Activated T-helper 1 cell treated with anti-CD3 and anti-CD28 coated beads, Interleukin-12 subunit alpha, Interleukin-12 subunit beta, Interleukin-2, Interleukin-4 antibody, amounts not matched to agents 30 ng/mL and 10 ng/mL and 1 ng/mL, durations not matched to agents 14 hours and 24 hours and 36 hours (primary cell): ENCODE results near the gene HEMK1. TPM values are rescaled to one million over a fixed set of nuclear protein-coding genes. Genes with fewer than 3 reads are reported as not detected.
A peak's percentile ranks its signal among the peaks of the same experiment; 100 is the strongest.

Source experiments
- DNase-seq: peaks from one replicate; pipeline ENCODE4 v3.0.0; 2021; ENCODE audit warnings: low spot score
- H3K27ac Mint-ChIP-seq: one replicate; pipeline ENCODE4 v1.8.0; 2021; ENCODE audit warnings: mild to moderate bottlenecking, mixed read lengths
- H3K27me3 Mint-ChIP-seq: one replicate; pipeline ENCODE4 v1.8.0; 2022; ENCODE audit warnings: mild to moderate bottlenecking, moderate library complexity, mixed read lengths; ENCODE audit not compliant: insufficient read depth
- H3K36me3 Mint-ChIP-seq: one replicate; pipeline ENCODE4 v1.8.0; 2021; ENCODE audit warnings: low read depth, mixed read lengths
- H3K4me1 Mint-ChIP-seq: one replicate; pipeline ENCODE4 v1.8.0; 2021; ENCODE audit warnings: low read depth, mixed read lengths
- H3K4me3 Mint-ChIP-seq: one replicate; pipeline ENCODE4 v1.8.0; 2021; ENCODE audit warnings: mild to moderate bottlenecking, moderate library complexity, mixed read lengths
- H3K9me3 Mint-ChIP-seq: one replicate; pipeline ENCODE4 v1.8.0; 2021; ENCODE audit warnings: mixed read lengths
- intact Hi-C: fragments of 100-400 bp; cut with micrococcal nuclease; formaldehyde crosslinking; loops from one replicate; pipeline ENCODE4 v1.15.1; 2024
- total RNA-seq: library from RNA; stranded (reverse); gene quantifications from 2 replicates; pipeline ENCODE4 v1.2.3, GENCODE V29; 2022

The HEMK1 gene
- total RNA-seq, 1 donor from 2014 or later: 58.0 TPM

DNA sequence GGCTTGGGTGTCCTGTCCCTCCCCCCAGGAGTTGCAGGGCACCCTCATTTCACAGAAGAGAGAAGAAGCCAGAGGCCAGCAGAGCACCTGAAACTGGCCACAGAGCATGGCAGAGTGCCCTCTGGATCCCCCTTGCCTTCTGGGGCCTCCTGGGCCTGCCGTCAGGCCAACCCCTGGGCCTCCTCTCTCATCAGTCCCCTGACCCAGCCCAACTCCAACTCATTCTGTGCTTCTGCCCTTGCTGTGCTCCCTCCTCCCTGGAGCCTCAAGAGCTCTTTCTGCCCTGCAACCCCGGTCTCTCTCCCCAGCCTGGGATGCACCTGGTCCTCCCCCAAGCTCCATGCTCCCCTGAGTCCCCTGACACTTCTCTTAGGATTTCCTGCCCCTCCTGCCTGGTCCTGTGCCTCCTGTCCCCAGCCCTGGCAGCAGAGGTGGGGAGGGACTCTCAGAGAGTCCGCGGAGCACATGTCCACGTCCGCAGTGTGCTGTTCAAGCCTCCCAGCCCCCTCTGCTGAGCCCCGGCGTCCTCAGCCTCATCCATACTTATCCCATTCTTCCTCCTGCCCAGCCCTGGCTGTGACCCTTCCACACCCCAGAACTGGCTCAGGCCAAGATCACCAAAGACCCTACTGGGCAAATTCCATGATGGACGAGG lies 35.4 kb upstream of the HEMK1 start:
- Mint-ChIP-seq H3K27me3 (peaks cover 54% of the 10 kb centered on the region), H3K9me3 (no peaks in the 10 kb centered on the region), H3K36me3 (no peaks in the 10 kb centered on the region), H3K4me3 (no peak overlapping the region), H3K27ac (no peak overlapping the region), H3K4me1 (no peaks in the 10 kb centered on the region)
- intact Hi-C loops: no loop called here
- DNase-seq: no peak

DNA sequence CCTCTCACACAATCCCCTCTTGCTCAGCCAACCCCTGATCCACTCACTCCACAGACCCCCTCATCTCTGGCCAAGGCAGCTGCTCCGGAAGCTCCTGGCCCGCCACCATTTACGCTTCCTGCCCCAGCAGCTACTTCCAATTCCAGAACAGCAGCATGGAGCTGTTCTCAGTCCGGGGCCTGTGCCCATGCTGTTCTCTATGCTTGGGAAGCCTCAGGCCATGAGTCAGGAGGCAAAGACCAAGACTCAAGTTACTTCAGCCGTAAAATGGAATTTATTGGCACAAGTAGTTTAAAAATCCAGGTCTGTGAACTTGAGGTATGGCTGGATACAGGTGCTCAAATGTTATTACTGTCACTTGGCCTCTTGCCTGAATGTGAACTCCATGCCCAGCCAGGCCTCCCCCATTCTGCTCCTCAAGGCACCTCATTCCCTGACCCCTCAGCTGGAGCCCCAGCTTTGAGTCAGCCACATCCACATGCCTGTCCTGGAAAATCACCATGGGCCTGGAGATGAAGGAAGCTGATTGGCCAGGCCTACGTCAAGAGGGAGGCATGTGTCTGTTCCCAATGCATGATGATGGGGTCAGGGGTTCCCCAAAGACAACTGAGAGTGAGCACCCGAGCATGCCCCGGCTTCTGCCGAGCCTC lies 34.5 kb upstream of the HEMK1 start:
- Mint-ChIP-seq H3K27ac (no peak overlapping the region), H3K4me3 (no peak overlapping the region), H3K9me3 (no peaks in the 10 kb centered on the region), H3K4me1 (no peaks in the 10 kb centered on the region), H3K36me3 (no peaks in the 10 kb centered on the region), H3K27me3 (peaks cover 52% of the 10 kb centered on the region)
- no peak for DNase-seq
- intact Hi-C loops: no loop called here

DNA sequence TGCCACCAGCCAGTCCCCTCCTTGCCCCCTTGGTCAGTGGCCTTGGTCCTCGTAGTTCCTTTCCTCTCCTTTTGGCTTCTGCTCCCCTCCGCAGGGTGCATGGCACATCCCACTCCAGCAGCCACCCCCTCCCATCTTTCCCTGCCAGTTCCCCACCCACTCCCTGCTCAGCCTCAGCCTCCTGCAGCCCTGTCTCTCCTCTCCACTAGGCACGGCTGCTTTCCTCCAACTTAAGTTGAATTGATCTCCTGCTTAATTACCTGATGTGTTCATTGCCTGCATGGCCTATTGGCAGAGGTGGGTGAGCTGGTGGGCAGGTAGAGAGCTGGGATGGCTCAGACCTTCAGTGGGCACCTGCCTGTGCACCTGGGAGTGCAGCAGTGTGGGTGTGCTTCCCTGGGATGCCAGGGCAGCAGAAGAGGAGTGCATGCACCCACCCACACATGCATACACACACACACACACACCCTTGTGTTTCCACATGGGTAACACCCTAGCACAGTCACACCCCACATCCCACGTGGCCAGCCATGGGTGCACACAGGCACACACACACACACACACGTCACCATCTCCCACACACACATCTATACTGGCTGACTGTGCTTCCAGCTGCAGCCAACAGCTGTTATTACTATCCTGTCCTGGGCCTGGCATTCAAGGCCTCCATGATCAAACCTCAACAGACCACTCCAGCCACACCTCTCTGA lies 32.7 kb upstream of the HEMK1 start:
- intact Hi-C loops: no loop called here
- no peaks in the 10 kb centered on the region for H3K36me3 Mint-ChIP-seq
- H3K4me3 Mint-ChIP-seq: no peak overlapping the region
- DNase-seq: no peak
- H3K9me3 Mint-ChIP-seq: no peaks in the 10 kb centered on the region
- H3K4me1 Mint-ChIP-seq: no peaks in the 10 kb centered on the region
- peaks cover 40% of the 10 kb centered on the region for H3K27me3 Mint-ChIP-seq
- H3K27ac Mint-ChIP-seq: no peak overlapping the region

DNA sequence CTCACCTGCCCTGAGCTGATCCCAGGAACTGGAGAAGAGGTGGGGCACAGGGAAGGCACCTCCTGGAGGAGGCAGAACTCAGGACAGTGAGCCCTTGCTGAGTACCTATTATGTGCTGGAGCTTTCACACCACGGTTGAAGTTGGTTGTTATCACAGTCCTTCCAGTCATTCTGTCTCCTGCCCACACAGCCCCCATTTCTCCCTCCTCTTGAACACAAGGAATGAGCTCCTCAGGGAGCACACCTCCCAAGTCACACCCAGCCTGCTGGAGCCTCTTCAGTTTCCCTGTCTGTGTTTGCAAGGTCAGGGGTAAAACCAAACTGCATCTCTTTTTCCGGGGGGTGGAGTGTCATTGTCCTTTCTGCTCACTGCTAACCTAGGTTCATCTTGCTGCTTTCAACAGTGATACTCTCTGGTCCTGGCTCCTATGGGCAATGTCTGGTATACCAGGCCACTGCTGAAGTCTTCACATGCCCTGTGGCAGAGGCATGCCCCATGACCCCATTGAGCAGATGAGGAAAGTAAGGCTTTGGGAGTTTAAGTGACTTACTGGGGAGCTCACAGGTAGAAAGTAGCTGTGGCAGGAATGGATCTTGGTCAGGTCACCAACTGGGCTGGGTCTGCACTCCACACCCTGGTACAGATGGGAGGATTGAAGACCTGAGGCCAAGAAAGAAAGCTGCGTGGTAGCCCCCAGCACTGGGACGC lies 31.7 kb upstream of the HEMK1 start:
- H3K27me3 Mint-ChIP-seq: peaks cover 32% of the 10 kb centered on the region

DNA sequence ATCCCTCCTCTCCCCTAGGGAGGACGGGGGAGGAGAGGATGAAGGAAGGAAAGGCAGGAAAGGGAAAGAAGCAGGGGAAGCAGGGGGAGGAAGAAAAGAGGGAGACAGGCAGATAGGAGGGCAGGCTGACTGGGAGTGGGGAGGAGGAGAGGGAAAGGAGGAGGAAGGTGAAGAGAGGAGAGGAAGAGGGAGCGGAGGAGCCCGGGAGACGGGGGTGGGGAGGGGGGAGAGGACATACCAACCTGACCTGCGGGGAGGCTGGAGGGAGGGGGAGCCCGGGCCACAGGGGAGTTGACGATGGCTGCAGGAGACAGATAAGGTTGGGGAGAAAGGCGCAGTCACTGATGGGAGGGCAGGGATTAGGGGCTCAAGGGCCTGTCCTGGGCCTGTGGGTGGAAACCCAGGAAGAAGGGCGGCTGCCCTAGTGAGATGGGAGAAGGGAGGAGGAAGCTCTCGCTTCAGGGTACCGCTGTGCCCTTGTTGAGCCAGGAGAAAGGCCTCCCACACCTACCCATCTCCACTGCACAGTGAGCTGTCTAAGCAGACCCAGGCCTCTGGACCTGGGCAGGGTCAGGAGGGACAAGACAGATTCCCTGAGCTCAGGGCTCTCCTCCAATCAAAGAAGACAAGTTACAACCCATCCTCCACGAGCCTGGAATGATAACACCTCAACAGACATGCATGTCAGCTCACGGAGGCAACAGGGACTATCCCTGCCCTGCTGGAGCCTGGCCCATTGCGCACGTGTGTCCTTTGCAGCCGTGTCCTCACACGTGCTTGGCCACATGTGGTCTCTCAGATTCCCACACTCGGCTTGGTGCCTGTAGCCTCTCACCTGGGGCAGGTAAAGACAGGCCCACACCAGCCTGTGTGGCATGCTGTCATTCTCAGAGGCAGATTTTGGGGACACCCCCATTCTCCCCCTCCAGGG lies 29.7 kb upstream of the HEMK1 start:
- Mint-ChIP-seq H3K36me3 (no peaks in the 10 kb centered on the region), H3K4me3 (no peak overlapping the region), H3K27ac (no peak overlapping the region), H3K9me3 (no peaks in the 10 kb centered on the region), H3K4me1 (no peaks in the 10 kb centered on the region), H3K27me3 (peaks cover 20% of the 10 kb centered on the region)
- intact Hi-C loops: loop anchor here (5.0 kb wide), 1 partner anchor 172 kb away; no protein-coding TSS in a partner anchor
- DNase-seq: no peak

More for the DNA sequence above, 31.7 kb upstream of the HEMK1 start:
- H3K27ac Mint-ChIP-seq: no peak overlapping the region
- no peaks in the 10 kb centered on the region for H3K9me3 Mint-ChIP-seq
- intact Hi-C loops: no loop called here
- H3K4me1 Mint-ChIP-seq: no peaks in the 10 kb centered on the region
- no peaks in the 10 kb centered on the region for H3K36me3 Mint-ChIP-seq
- DNase-seq: no peak
- no peak overlapping the region for H3K4me3 Mint-ChIP-seq

DNA sequence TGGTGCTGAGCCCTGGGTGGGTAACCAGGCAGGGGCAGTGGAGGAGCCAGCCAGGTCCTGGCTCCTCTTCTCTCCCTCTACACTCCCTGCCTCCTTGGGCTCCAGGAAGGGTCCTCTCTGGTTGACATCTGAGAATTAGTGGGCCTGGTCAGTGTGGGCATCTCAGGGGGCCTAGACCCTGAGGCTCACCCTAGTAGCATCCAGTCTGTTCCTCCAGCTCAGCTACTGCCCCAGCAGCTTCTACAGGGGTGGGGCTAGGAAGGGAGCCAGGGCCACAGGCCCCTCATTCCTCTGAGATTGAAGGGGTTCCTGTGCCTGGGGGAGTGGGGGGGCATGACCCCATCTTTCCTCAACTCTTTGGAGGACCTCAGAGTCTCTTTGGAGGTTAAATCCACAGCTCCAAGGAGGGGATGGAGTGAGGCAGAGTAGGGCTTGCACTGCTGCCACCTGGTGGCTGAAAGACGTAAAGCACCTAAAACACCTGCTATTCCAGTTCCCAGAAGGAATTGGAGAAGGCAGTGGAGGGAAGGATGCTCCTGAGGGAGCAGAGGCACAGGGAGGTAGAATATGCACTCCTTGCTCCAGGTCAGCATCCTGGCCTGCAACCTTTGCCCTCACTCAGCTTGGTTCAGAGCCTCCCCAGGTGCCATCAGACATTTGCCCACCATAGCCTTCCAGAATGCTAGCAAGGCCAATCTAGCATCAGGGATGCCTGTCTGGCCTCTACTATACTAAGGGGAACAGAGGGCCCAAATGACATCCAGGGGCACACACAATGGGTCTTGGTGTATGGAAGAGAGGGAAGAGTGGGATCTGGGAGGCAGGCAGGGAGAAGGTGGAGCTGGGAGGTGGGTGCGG lies 26.9 kb upstream of the HEMK1 start:
- Mint-ChIP-seq H3K27ac (no peak overlapping the region), H3K9me3 (no peaks in the 10 kb centered on the region), H3K27me3 (peaks cover 19% of the 10 kb centered on the region), H3K4me3 (no peak overlapping the region), H3K4me1 (no peaks in the 10 kb centered on the region), H3K36me3 (no peaks in the 10 kb centered on the region)
- intact Hi-C loops: loop anchor here (1.0 to 5.0 kb wide), 6 partner anchors 16 to 195 kb away; no protein-coding TSS in a partner anchor
- peak; percentile 28 for DNase-seq

DNA sequence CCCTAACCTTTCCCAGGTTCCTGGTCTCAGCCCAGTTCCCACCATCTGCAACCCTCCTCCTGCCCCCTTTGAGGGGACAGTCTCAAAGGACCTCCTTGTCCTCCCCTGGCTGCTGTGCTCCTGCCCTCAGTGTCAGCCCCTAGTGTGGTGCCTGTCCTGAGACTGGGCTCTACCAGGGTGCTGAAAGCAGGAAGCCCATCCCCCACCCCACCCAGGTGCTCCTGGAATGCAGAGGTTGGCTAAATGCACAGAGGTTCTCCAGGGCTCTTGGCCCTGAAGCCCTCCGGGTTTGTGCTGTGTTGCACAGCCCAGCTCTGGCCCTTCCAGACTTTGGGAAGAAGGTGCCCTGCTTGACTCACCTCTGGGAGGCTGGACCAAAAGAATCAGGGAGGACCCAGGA lies 23.5 kb upstream of the HEMK1 start:
- Mint-ChIP-seq H3K4me3 (no peak overlapping the region), H3K27me3 (peaks cover 6% of the 10 kb centered on the region)
- intact Hi-C loops: no loop called here

DNA sequence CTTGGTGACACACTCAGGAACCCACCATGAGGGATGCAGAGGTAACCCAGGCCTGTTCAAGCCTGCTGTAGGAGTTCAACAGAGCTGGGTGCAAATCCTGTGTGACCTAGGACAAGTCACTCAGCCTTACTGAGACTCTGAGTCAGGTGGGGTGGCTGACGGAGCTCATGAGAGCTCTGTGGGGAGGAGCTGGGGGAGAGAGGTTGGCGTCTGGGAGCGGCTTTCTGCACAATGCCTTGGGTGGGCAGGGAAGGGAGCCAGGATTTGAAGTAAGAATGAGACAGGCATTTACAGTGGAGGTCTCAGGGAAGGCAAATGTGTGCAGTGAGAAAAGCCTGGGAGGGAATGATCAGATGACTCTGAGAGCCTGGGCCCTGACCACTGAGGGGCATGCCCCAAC lies 20.1 kb upstream of the HEMK1 start:
- H3K9me3 Mint-ChIP-seq: no peaks in the 10 kb centered on the region
- H3K27me3 Mint-ChIP-seq: peaks cover 6% of the 10 kb centered on the region
- intact Hi-C loops: no loop called here
- no peaks in the 10 kb centered on the region for H3K36me3 Mint-ChIP-seq
- H3K4me1 Mint-ChIP-seq: no peaks in the 10 kb centered on the region
- DNase-seq: no peak
- no peak overlapping the region for H3K4me3 Mint-ChIP-seq
- H3K27ac Mint-ChIP-seq: no peak overlapping the region

More for the DNA sequence above, 23.5 kb upstream of the HEMK1 start:
- no peaks in the 10 kb centered on the region for H3K9me3 Mint-ChIP-seq
- no peak for DNase-seq
- no peaks in the 10 kb centered on the region for H3K4me1 Mint-ChIP-seq
- no peak overlapping the region for H3K27ac Mint-ChIP-seq
- H3K36me3 Mint-ChIP-seq: no peaks in the 10 kb centered on the region

DNA sequence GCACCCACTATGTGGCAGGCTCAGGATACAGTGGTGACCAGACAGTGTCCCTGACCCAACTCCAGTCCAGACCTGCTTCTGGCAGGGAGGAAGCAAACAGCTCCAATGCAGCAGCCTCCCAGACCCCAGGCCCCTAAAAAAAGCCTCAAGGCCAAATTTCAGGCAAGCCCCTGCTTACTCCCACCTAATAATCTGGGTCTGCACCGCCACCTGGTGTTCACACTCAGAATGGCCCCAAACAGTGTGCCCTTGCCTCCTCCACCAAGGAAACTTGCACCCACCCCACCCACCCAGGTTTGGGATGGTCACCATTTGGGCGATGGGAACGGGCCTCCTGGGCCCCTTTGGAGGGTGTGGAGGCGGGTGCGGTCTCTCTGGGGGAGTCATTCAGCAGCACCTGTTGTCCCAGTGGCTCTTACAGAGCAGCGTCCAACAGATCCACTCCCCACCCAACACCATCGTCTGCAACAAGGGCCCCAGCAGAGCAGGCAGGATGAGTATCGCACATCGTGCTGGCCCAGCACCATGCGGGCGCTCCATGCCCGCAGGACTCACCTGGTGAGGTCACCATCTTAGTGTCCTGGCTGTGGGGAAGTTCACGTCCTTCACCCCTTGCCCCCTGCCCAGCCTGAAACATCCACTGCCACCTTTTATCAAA lies 19.1 kb upstream of the HEMK1 start:
- H3K4me3 Mint-ChIP-seq: no peak overlapping the region
- H3K27me3 Mint-ChIP-seq: peaks cover under 1% of the 10 kb centered on the region
- intact Hi-C loops: loop anchor here (1.0 kb wide), 2 partner anchors 31 to 114 kb away; no protein-coding TSS in a partner anchor
- DNase-seq: peak; percentile 49
- H3K9me3 Mint-ChIP-seq: no peaks in the 10 kb centered on the region
- H3K27ac Mint-ChIP-seq: no peak overlapping the region
- H3K4me1 Mint-ChIP-seq: no peaks in the 10 kb centered on the region
- no peaks in the 10 kb centered on the region for H3K36me3 Mint-ChIP-seq

DNA sequence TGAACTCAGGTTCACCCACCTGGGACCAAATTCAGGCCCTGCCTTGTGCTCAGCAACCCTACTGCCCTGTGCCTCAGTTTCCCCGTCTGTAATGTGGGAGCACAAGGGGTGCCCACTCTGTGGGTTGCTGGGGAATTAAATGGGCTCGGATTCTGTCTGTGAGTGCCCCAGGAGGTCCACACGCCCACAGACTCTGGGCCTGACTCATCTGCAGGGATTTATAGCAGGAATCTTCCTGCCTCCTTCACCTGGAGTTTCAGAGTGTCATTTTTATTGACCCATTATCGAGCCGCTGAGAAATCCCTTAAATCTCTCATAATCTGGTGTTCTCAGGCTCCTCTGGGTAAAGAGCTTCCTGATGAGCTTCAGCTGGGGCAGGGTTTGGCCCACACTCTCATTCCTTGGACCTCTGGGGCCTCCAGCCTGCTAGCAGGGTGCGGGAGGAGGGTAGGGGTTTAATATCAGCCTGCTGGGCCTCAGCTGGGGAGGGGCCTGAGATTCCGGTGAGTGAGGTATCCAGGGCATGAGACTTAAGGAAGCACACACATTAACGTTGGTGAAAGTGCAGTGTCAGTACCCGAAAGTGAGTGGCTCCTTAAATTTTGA lies 18.2 kb upstream of the HEMK1 start:
- Mint-ChIP-seq H3K27me3 (no peaks in the 10 kb centered on the region), H3K36me3 (no peaks in the 10 kb centered on the region), H3K9me3 (no peaks in the 10 kb centered on the region), H3K27ac (no peak overlapping the region), H3K4me1 (no peaks in the 10 kb centered on the region), H3K4me3 (no peak overlapping the region)
- intact Hi-C loops: no loop called here
- DNase-seq: no peak
